Neural progenitor cell (in vitro differentiated cells): ENCODE results near the gene FOLR2.

Source experiments
- CTCF ChIP-seq: fragments of 200-600 bp; sonication (generic); IDR thresholded peaks from 2 replicates; pipeline ENCODE4 v1.5.1; 2017; ENCODE audit warnings: antibody characterized with exemption, mild to moderate bottlenecking
- EZH2phosphoT487 ChIP-seq: fragments of 200-600 bp; sonication (generic); IDR thresholded peaks from 2 replicates; pipeline ENCODE4 v1.6.1; 2017; ENCODE audit warnings: antibody characterized with exemption

DNA sequence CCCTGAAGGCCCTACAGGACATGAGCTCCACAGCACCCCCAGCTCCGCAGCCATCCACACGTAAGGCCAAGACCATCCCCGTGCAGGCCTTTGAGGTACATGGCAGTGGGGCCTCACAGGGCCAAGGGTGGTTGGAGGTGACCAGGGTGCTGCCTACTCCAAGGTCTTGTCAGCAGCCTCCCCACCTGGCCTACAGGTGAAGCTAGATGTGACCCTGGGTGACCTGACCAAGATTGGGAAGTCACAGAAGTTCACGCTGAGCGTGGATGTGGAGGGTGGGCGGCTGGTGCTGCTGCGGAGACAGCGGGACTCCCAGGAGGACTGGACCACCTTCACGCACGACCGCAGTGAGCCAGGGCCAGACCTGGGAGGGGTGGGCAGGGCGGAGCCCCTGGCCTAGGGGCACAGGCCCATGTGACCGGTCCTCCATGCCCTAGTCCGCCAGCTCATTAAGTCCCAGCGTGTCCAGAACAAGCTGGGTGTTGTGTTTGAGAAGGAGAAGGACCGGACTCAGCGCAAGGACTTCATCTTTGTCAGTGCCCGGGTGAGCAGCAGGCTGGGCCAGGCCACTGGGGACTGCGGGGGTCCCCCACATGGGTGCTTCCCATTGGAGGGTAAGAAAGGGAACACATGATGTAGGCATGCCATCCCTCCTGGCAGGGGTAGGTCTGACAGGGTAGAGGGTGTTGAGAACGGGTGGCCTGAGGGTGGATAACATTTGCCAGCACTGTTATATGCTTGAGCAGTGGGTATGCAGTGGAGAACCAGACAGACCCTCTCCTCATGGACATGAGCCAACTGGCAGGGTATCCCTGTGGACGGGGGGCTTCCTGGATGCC lies 13.6 kb downstream of the FOLR2 start:
- TF ChIP-seq EZH2phosphoT487 (no peak), CTCF (no peak)
